Common myeloid progenitor, CD34-positive (primary cell): ENCODE data around the gene LAPTM5.

Source experiments
- CTCF ChIA-PET: fragments of 350-600 bp; sonication (Branson Sonifier 250); formaldehyde crosslinking; loops from one replicate; lab custom pipeline; 2021; ENCODE audit warnings: antibody characterized with exemption; lab: Charles Lee
- POLR2A ChIA-PET: fragments of 350-600 bp; sonication (Branson Sonifier 250); formaldehyde crosslinking; loops from one replicate; lab custom pipeline; 2021; ENCODE audit warnings: antibody characterized with exemption; lab: Charles Lee
- DNase-seq, 3 donors: peaks; one replicate each; pipeline versions ENCODE4 v3.0.0 to v3.0.0-alpha.2; 2013
- H3K27ac ChIP-seq, 2 experiments: 1 replicate in 1 of 2; 2 replicates in 1 of 2; pipeline ENCODE4 v1.7.0; 2013; ENCODE audit warnings: inconsistent platforms in 2 of 2, low read length in 2 of 2, mild to moderate bottlenecking in 2 of 2, low read depth in 1 of 2, moderate library complexity in 1 of 2; ENCODE audit not compliant: severe bottlenecking in 2 of 2, insufficient read depth in 1 of 2, poor library complexity in 1 of 2
- H3K27me3 ChIP-seq, 5 experiments: replicated peaks in 2 of 5; 1 replicate in 3 of 5; 2 replicates in 2 of 5; pipeline versions ENCODE4 v1.6.1 to v1.7.0; 2013; ENCODE audit warnings: low read length in 4 of 5, mild to moderate bottlenecking in 2 of 5, moderate library complexity in 2 of 5, inconsistent platforms in 1 of 5; ENCODE audit not compliant: insufficient read depth in 5 of 5, control insufficient read depth in 4 of 5
- H3K36me3 ChIP-seq, 4 experiments: 1 replicate in 2 of 4; 2 replicates in 2 of 4; pipeline versions ENCODE4 v1.6.1 to v1.7.0; 2013; ENCODE audit warnings: low read length in 3 of 4, control low read depth in 1 of 4, mild to moderate bottlenecking in 1 of 4; ENCODE audit not compliant: control insufficient read depth in 4 of 4, insufficient read depth in 4 of 4
- H3K4me1 ChIP-seq, 4 experiments: 1 replicate in 3 of 4; 2 replicates in 1 of 4; pipeline versions ENCODE4 v1.6.1 to v1.7.1; 2013; ENCODE audit warnings: low read length in 3 of 4, mild to moderate bottlenecking in 3 of 4, control low read depth in 1 of 4, inconsistent platforms in 1 of 4, moderate library complexity in 1 of 4; ENCODE audit not compliant: control insufficient read depth in 4 of 4, insufficient read depth in 4 of 4; ENCODE audit errors: control extremely low read depth in 1 of 4
- H3K4me3 ChIP-seq, 7 experiments: 1 replicate in 4 of 7; 2 replicates in 3 of 7; pipeline versions ENCODE4 v1.5.1 to v1.7.0; 2013; ENCODE audit warnings: mild to moderate bottlenecking in 7 of 7, low read length in 6 of 7, moderate library complexity in 6 of 7, inconsistent platforms in 2 of 7, low read depth in 2 of 7, control low read depth in 1 of 7; ENCODE audit not compliant: insufficient read depth in 4 of 7, control insufficient read depth in 1 of 7; ENCODE audit errors: extremely low read depth in 1 of 7
- H3K9me3 ChIP-seq, 5 experiments: 1 replicate in 4 of 5; 2 replicates in 1 of 5; pipeline versions ENCODE4 v1.6.1 to v1.7.1; 2013; ENCODE audit warnings: low read length in 4 of 5, mild to moderate bottlenecking in 2 of 5, inconsistent platforms in 1 of 5, low read depth in 1 of 5, moderate library complexity in 1 of 5; ENCODE audit not compliant: control insufficient read depth in 4 of 5, insufficient read depth in 2 of 5; ENCODE audit errors: control extremely low read depth in 1 of 5
- WGBS: methylation state at CpG from one replicate; pipeline ENCODE4 v1.1.5; 2013; ENCODE audit not compliant: insufficient coverage; 5-methylcytosine and 5-hydroxymethylcytosine counted together

LAPTM5 gene

DNA sequence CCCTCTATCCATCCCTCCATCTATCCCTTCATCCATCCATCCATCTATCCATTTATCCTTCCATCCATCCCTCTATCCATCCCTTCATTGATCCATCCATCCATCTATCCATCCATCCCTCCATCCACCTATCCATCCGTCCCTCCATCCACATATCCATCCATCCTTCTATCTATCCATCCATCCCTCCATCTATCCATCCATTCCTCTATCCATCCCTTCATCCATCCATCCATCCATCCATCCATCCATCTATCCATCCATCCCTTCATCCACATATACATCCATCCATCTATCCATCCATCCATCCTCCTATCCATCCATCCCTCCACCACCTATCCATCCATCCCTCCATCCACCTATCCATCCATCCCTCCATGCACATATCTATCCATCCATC, 57.8 kb downstream of the LAPTM5 start:
- DNase-seq, result no peak
- H3K4me1 ChIP-seq, result peaks cover 0 to 2% (median 0%) of the 10 kb centered on the region in 4 experiments
- no peak overlapping the region for H3K4me3 ChIP-seq
- ChIA-PET POLR2A (no interaction called here), CTCF (no interaction called here)
- no peaks in the 10 kb centered on the region for H3K36me3 ChIP-seq
- peaks cover 0 to 5% (median 0%) of the 10 kb centered on the region in 5 experiments for H3K27me3 ChIP-seq
- H3K9me3 ChIP-seq, result no peaks in the 10 kb centered on the region
- H3K27ac ChIP-seq, result no peak overlapping the region
- WGBS, result 95% methylated on average over 1 of the region's 1 CpG

- ChIA-PET POLR2A (no interaction called here), CTCF (interaction anchor here (1.6 to 1.8 kb wide), 2 partner anchors 8 to 9 kb away, joined by 4 to 7 read pairs; no protein-coding TSS in a partner anchor)
- DNase-seq, result no peak
- Histone ChIP-seq H3K36me3 (no peaks in the 10 kb centered on the region), H3K4me1 (peaks cover 0 to 2% (median 0%) of the 10 kb centered on the region in 4 experiments), H3K4me3 (no peak overlapping the region), H3K27ac (no peak overlapping the region), H3K9me3 (no peaks in the 10 kb centered on the region), H3K27me3 (peaks cover 0 to 5% (median 0%) of the 10 kb centered on the region in 5 experiments)
- whole genome bisulfite sequencing, result 95% methylated on average over 12 of the region's 17 CpGs
These were observed 59.1 kb downstream of the LAPTM5 start for GRCh38 chr1:30698401-30698981.

DNA sequence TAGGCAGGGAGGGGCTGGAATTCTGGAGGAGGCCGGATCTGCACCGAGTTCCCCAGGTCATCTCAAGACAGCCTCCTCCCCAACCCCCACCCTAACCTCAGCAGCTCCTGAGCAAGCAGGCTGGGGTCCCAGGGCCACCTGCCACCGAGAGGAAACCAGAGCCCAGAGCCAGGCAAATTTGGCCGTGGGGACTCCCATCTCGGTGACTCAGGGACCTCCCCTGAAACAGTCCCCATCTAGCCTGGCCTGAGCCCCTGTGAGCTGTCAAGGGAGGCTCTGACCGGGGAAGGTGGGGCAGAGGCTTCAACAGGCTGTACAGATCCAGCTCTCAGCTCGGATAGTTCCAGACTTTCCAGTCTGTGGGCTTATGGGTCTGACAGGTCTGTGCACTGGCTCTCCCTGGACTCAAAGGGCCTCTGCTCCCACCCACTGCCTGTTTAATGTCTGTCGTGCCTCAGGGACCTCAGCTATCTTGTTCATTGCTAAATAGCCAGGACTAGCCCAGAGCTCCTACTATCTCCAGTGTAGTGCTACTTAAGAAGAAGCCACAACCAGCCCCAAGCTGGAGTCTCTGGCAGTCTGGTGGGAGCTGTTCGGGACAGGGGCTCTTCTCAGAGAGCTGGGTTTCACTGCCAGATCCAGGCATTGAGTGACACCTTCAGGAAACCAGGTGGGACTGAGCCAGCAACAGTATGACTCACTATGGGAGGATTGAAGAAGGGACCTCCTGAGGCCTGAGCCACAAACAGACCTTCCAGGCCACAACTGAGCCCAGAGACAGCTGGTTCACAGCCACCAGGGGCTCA, 59.8 kb downstream of the LAPTM5 start:
- Histone ChIP-seq H3K4me3 (no peak overlapping the region), H3K9me3 (no peaks in the 10 kb centered on the region), H3K27ac (no peak overlapping the region), H3K27me3 (peaks cover 0 to 9% (median 2%) of the 10 kb centered on the region in 5 experiments), H3K4me1 (peaks cover 0 to 2% (median 0%) of the 10 kb centered on the region in 4 experiments), H3K36me3 (no peaks in the 10 kb centered on the region)
- CTCF ChIA-PET, result interaction anchor here (1.6 to 1.8 kb wide), 2 partner anchors 9 to 10 kb away, joined by 4 to 7 read pairs; no protein-coding TSS in a partner anchor
- 85% methylated on average over 7 of the region's 9 CpGs for WGBS
- POLR2A ChIA-PET, result no interaction called here
- DNase-seq, result no peak

GRCh38 chr1:30696831-30697230, 60.7 kb downstream of the LAPTM5 start:
- Histone ChIP-seq H3K27me3 (peaks cover 0 to 9% (median 2%) of the 10 kb centered on the region in 5 experiments), H3K36me3 (no peaks in the 10 kb centered on the region), H3K9me3 (no peaks in the 10 kb centered on the region), H3K4me3 (no peak overlapping the region), H3K27ac (no peak overlapping the region), H3K4me1 (peaks cover 0 to 2% (median 0%) of the 10 kb centered on the region in 4 experiments)
- ChIA-PET POLR2A (no interaction called here), CTCF (interaction anchor here (1.6 to 1.8 kb wide), 2 partner anchors 10 to 11 kb away, joined by 4 to 7 read pairs; no protein-coding TSS in a partner anchor)
- no peak for DNase-seq
- WGBS, result 94% methylated on average over 6 of the region's 6 CpGs

DNA sequence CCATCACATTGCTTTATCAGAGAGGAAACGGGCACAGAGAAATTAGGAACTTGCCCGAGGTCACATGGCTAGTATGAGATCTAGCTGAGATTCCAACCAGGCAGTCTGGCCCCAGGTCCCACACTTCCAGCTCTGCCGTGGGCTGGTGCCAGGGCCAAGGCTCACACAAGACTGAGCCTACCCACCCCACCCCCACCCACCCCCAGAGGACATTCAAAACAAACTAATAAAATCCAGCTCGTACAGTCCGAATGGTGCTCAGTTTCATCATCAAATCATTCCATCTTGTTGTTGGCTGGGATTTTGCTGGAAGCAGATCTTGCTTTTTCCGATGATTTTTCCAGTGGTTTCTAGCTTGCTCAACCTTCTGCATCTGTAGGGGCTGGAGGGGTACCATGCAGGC, 62.1 kb downstream of the LAPTM5 start:
- H3K27ac ChIP-seq, result no peak overlapping the region
- no peak for DNase-seq
- POLR2A ChIA-PET, result no interaction called here
- no peak overlapping the region for H3K4me3 ChIP-seq
- CTCF ChIA-PET, result interaction anchor here (0.8 kb wide), 1 partner anchor 12 kb away, joined by 4 read pairs; no protein-coding TSS in a partner anchor
- peaks cover 0 to 13% (median 2%) of the 10 kb centered on the region in 5 experiments for H3K27me3 ChIP-seq
- 100% methylated on average over 1 of the region's 6 CpGs for WGBS
- H3K36me3 ChIP-seq, result no peaks in the 10 kb centered on the region
- H3K4me1 ChIP-seq, result peaks cover 0 to 2% (median 0%) of the 10 kb centered on the region in 4 experiments
- no peaks in the 10 kb centered on the region for H3K9me3 ChIP-seq

GRCh38 chr1:30694280-30695175, 63.0 kb downstream of the LAPTM5 start:
- CTCF ChIA-PET, result no interaction called here
- Histone ChIP-seq H3K4me1 (peaks cover 0 to 2% (median 0%) of the 10 kb centered on the region in 4 experiments), H3K27me3 (peaks cover 0 to 17% (median 2%) of the 10 kb centered on the region in 5 experiments), H3K4me3 (no peak overlapping the region), H3K9me3 (no peaks in the 10 kb centered on the region), H3K27ac (no peak overlapping the region), H3K36me3 (no peaks in the 10 kb centered on the region)
- WGBS, result 80% methylated on average over 5 of the region's 8 CpGs
- POLR2A ChIA-PET, result no interaction called here
- no peak for DNase-seq
